Renal cortex interstitium (tissue), 11 donors: Measurements from ENCODE around the gene FRMPD1. TPM values are rescaled to one million over a fixed set of nuclear protein-coding genes. Genes with fewer than 3 reads are reported as not detected.
A peak's percentile ranks its signal among the peaks of the same experiment; 100 is the strongest.

ENCODE experiments used
- DNase-seq, 11 donors: peaks; one replicate each; pipeline ENCODE4 v3.0.0-alpha.2; 2013; ENCODE audit warnings: low read depth in 9 of 11, low spot score in 4 of 11; ENCODE audit errors: extremely low read depth in 1 of 11
- polyA plus RNA-seq, 3 donors: library from polyadenylated mRNA; unstranded; fragments of 120-200 nt; gene quantifications; one replicate each; pipeline ENCODE4 v1.2.1, GENCODE V29; 2013; ENCODE audit not compliant: insufficient read length in 3 of 3

FRMPD1 gene
- polyA plus RNA-seq, 3 donors, result 0.88 to 1.1 (median 1.0) TPM

GRCh38 chr9:37625758-37626147, 25.0 kb upstream of the FRMPD1 start:
- DNase-seq, result no peak

- DNase-seq, result no peak
These were observed 24.0 kb upstream of the FRMPD1 start for GRCh38 chr9:37626708-37627292.

GRCh38 chr9:37632479-37632878, 18.3 kb upstream of the FRMPD1 start:
- DNase-seq, result no peak

- no peak for DNase-seq
These were observed 14.9 kb upstream of the FRMPD1 start for GRCh38 chr9:37635808-37636207.

GRCh38 chr9:37636511-37637448, 14.0 kb upstream of the FRMPD1 start:
- DNase-seq, result no peak

- DNase-seq, result no peak
These were observed 11.5 kb upstream of the FRMPD1 start for GRCh38 chr9:37639109-37639762.

- DNase-seq, result no peak
These were observed 10.9 kb upstream of the FRMPD1 start for GRCh38 chr9:37639841-37640240.

GRCh38 chr9:37640246-37640645, 10.5 kb upstream of the FRMPD1 start:
- no peak for DNase-seq

GRCh38 chr9:37641331-37641730, 9.4 kb upstream of the FRMPD1 start:
- DNase-seq, result no peak

GRCh38 chr9:37643214-37643613, 7.5 kb upstream of the FRMPD1 start:
- DNase-seq, result no peak

GRCh38 chr9:37645903-37646506, 4.7 kb upstream of the FRMPD1 start:
- no peak for DNase-seq

GRCh38 chr9:37650299-37650872, 368 bp upstream of the FRMPD1 start:
- DNase-seq, result peak in 2 of 11 donors; percentile 44 to 52

GRCh38 chr9:37652261-37652660, 1.5 kb downstream of the FRMPD1 start:
- DNase-seq, result no peak

GRCh38 chr9:37653385-37653784, 2.6 kb downstream of the FRMPD1 start:
- DNase-seq, result no peak

- no peak for DNase-seq
These were observed 6.2 kb downstream of the FRMPD1 start for GRCh38 chr9:37656936-37657335.

GRCh38 chr9:37660691-37661090, 9.9 kb downstream of the FRMPD1 start:
- DNase-seq, result no peak

GRCh38 chr9:37663926-37664325, 13.2 kb downstream of the FRMPD1 start:
- DNase-seq, result no peak

GRCh38 chr9:37667706-37668105, 17.0 kb downstream of the FRMPD1 start:
- no peak for DNase-seq

- peak in 1 of 11 donors; percentile 16 for DNase-seq
These were observed 17.4 kb downstream of the FRMPD1 start for GRCh38 chr9:37668116-37668601.
